NCI-H2171 (cell line): ENCODE data around the gene CEACAM20.
A peak's percentile ranks its signal among the peaks of the same experiment; 100 is the strongest.
"Not testable (repeated sequence)": the region's sequence is repeated elsewhere in the genome, so short reads cannot be mapped to it uniquely, and the experiment has no call there.

ENCODE experiments used
- DNase-seq: peaks from one replicate; lab custom pipeline; 2025; lab: John Stamatoyannopoulos, UW

CEACAM20 gene

GRCh38 chr19:44529536-44529935 lies at the start of gene CEACAM20:
CEACAM20 (minus strand) TSS chr19:44529675; CDS start chr19:44529509, 166 bp downstream.
- DNase-seq: no peak

DNA sequence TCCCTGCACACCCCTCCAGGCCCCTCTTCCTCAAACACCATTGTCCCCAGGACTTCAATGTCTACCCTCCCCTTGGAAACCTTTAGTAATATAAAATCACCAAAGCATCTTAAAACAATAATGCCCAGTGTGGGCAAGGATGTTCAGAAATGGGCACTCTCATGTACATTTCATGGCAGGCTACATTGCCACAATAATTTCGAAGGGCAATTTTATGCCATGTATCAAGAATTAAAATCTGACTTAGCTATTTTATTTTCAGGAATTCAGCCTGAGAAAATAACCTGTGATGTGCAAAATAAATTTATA lies 48.0 kb upstream of the CEACAM20 start:
- DNase-seq: no peak

- DNase-seq: no peak
Observed at GRCh38 chr19:44576843-44577565, 47.5 kb upstream of the CEACAM20 start.

DNA sequence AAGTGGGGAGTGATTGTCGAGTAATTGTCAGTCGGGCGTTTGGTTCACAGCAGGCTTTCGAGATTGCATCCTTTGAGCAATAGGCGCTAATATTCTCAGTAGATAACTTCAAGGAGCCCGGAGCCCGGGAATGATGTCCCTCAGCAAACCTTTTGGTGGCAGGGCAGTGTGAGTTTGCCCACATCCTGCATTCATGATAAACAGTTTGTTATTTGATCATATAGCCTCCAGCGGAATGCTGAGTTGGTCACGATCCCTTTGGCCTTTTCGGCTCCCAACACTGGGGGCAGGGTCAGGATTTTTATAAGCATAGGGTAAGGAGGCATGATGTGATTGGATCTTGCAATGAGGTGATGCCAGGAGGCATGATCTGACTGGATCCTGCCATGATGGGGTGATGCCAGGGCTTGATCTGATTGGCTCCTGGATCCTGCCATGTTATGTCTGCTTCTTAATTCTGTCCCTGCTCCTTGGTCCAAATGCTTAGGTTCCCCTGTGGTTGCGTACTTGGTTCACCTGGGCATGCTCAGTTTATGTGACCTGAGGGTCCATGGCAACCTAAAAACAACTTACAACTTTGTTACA lies 45.7 kb upstream of the CEACAM20 start:
- DNase-seq: no peak

GRCh38 chr19:44574186-44574950 lies 44.9 kb upstream of the CEACAM20 start:
- no peak for DNase-seq

GRCh38 chr19:44573627-44574026 lies 44.2 kb upstream of the CEACAM20 start:
- no peak for DNase-seq

- DNase-seq: no peak
Observed at GRCh38 chr19:44573183-44573582, 43.7 kb upstream of the CEACAM20 start.

DNA sequence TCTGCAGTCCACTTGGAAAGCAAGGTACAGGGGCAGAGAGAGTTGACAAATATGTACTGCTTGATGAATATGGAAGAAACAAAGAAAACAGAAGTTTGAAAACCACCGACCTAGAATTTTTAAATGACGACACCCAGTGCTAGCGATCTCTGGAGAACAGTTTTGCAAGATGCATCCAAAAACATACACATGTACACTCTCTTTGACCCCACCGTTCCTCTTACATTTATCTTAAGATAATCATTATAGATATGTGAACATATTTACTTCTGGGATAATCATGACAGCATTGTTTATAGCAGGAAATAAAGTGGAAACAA lies 43.1 kb upstream of the CEACAM20 start:
- DNase-seq: no peak

GRCh38 chr19:44571830-44572580 lies 42.5 kb upstream of the CEACAM20 start:
- DNase-seq: no peak

DNA sequence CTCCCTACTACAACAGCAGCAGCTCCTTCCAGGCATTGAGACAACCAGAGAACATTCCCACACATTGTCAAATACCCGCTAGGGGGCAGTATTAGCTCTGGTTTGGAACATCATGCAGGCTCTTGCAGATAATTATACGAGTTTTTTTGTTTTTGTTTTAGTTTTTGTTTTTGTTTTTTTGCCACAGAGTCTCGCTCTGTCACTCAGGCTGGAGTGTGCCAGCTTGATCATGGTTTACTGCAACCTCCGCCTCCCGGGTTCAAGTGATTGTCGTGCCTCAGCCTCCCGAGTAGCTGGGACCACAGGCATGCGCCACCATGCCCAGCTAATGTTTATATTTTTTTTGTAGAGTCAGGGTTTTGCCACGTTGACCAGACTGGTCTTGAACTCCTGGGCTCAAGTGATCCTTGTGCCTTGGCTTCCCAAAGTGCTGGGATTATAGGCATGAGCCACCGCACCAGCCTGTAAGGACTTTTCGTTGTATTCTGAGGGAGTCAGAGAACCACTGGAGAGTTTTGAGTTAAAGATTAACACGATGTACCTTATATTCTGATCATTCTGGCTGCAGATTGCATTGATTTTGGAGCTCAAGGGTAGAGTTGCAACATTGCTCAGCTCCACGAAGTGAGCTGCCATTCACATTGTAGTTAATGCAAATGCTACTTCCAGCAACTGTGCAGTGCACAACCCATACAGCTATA lies 41.7 kb upstream of the CEACAM20 start:
- DNase-seq: peak; percentile 22

DNA sequence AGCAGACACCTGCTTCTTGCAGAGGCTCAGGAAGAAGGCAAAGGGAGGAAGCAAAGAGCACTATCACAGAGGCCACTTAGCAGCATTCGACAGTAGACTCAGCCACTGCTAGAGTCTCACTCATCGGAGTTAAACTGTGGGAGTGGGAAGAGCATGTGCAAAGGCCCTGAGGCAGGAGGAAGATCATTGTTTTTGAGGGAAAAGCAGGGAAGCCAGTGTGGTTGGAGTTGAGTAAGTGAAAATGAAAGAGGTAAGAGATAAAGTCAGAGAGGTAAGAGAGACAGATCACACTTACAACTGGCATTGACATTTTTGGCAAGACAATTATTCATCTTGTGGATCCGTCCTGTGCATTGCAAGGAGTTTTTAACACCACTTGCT lies 41.1 kb upstream of the CEACAM20 start:
- no peak for DNase-seq

GRCh38 chr19:44567745-44568144 lies 38.3 kb upstream of the CEACAM20 start:
- no peak for DNase-seq

GRCh38 chr19:44566984-44567383 lies 37.5 kb upstream of the CEACAM20 start:
- no peak for DNase-seq

DNA sequence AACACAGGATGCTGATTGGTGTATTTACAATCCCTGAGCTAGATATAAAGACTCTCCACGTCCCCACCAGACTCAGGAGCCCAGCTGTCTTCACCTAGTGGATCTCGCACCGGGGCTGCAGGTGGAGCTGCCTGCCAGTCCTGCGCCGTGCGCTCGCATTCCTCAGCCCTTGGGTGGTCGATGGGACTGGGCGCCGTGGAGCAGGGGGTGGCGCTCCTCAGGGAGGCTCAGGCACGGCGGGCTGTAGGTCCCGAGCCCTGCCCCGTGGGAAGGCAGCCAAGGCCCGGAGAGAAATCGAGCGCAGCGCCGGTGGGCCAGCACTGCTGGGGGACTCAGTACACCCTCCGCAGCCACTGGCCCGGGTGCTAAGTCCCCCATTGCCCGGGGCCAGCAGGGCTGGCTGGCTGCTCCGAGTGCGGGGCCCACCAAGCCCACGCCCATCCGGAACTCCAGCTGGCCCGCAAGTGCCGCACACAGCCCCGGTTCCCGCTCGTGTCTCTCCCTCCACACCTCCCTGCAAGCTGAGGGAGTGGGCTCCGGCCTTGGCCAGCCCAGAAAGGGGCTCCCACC lies 33.7 kb upstream of the CEACAM20 start:
- DNase-seq: not testable (repeated sequence)

- DNase-seq: no peak
Observed at GRCh38 chr19:44557933-44558332, 28.5 kb upstream of the CEACAM20 start.

DNA sequence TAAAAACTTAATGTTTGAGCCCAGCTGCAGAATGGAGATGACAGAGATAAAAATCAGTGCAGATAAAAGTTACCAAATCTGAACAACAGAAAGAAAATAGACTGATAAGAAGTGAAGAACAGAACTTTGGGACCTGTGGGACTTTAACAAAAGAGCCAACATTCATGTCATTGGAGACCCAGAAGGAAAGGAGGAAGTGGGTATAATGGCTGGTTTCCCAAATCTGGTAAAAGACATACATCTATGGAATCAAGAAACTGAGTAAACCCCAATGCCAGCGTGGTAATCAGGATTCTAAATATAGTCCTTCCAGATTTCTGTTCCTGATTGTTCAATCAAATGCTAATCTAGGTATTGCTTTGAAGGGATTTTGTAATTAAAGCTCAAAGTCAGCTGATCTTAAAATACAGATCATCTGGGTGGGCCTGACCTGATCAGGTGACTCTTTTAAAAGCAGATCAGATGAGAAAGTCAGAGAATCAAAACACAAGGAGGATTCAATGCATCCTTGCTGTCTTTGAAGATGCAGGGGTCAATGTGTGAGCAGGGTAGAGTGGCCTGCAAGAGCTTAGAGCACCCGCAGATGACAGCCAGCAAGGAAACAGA lies 25.3 kb upstream of the CEACAM20 start:
- no peak for DNase-seq

DNA sequence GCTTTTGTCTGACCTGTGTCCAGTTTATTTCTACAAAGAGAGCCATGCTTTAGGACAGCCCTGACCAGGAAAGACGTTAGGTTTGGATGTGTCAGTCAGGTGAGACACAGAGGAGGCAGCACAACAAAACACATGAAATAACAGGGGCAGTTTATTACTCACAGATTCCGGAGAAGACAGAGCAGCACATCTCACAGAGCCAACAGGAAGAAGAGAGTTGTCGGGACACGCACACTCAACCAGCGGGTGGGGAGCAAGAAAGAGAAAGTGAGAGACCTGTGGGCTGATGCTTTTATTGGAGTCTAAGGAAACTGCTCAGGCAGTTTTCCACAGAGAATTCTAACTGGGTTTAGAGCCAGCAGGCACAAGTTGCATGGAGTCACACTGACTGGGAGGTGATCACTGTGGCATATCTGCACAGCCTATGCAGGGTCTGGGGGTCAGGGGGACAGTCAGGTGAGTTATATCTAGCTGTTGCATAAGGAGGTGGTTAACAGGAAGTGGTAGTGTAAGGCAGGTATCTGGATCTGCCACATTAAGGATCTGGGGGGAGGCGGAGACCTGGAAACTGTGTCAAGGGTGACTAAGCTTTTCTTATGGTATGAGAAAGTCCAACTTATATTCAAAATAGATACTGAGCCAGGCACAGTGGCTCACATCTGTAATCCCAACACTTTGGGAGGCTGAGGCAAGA lies 24.1 kb upstream of the CEACAM20 start:
- no peak for DNase-seq

DNA sequence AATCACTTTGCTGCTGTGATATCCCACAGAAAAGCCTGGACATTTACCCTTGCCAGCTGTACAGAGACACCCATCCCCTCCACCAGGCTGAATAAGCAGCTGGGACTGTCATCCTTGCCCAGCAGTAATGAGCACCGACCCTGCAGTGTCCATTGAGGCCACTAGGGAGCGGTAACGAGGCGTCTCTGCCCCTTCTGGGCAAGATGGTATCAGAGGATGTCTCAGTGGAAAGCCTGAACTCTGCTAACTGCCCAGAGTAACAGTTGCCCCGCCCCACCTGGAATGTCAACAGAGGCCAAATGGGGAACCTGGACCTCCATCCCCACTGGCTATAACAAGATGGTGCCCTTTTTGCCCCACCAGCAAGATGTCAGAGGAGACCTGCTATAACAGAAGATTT lies 22.8 kb upstream of the CEACAM20 start:
- no peak for DNase-seq

DNA sequence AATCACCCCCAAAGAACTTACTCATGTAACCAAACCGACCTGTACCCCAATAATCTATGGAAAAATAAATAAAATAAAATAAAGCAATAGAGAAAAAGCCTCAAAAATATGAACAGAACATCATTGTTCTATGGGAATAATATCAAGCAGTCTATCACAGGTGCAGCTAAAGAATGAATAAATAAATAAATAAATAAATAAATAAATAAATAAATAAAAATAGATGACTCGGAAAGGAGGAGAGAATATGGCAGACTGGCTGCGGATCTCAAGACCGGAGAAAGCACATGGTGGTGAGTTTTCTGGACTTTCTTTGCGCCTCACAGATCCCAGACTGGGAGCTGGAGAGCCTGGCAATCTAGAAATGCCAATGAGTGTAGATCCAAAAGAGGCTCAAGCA lies 22.4 kb upstream of the CEACAM20 start:
- no peak for DNase-seq

DNA sequence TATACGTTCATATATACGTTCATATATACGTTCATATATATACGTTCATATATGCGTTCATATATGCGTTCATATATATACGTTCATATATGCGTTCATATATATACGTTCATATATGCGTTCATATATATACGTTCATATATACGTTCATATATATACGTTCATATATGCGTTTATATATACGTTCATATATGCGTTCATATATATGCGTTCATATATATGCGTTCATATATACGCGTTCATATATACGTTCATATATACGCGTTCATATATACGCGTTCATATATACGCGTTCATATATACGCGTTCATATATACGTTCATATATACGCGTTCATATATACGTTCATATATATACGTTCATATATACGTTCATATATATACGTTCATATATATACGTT lies 21.5 kb upstream of the CEACAM20 start:
- not testable (repeated sequence) for DNase-seq

GRCh38 chr19:44549507-44549906 lies 20.0 kb upstream of the CEACAM20 start:
- no peak for DNase-seq
